Measurements from ENCODE around the gene PIK3C2B. TPM values are rescaled to one million over a fixed set of nuclear protein-coding genes. Genes with fewer than 3 reads are reported as not detected.
A peak's percentile ranks its signal among the peaks of the same experiment; 100 is the strongest.

PIK3C2B gene
- total RNA-seq, 4 donors from 2014 or later: 7.4 to 81.5 (median 38.3) TPM

- Histone ChIP-seq H3K27ac (peak overlapping the region in 1 of 2 donors; percentile 25), H3K4me3 (no peak overlapping the region), H3K4me1 (peaks cover 0 to 13% of the 10 kb centered on the region in 2 donors), H3K9me3 (no peaks in the 10 kb centered on the region), H3K27me3 (no peaks in the 10 kb centered on the region), H3K36me3 (no peaks in the 10 kb centered on the region)
- intact Hi-C loops (cut with DNase I; ENCODE audit: low total_unique reads): no loop called here
- TF ChIP-seq POLR2A (IDR thresholded peaks at IDR 0.05) (no peak), CTCF (IDR thresholded peaks at IDR 0.05) (no peak)
- no peak for DNase-seq
These were observed 32.4 kb downstream of the PIK3C2B start for GRCh38 chr1:204462229-204462561.

GRCh38 chr1:204461331-204462228 lies 33.0 kb downstream of the PIK3C2B start:
- peak overlapping the region; percentile 25 to 36 for H3K27ac ChIP-seq
- peaks cover 0 to 14% of the 10 kb centered on the region in 2 donors for H3K4me1 ChIP-seq
- H3K36me3 ChIP-seq: no peaks in the 10 kb centered on the region

GRCh38 chr1:204460346-204460745 lies 34.3 kb downstream of the PIK3C2B start:
- DNase-seq: no peak
- peaks cover 0 to 12% of the 10 kb centered on the region in 2 donors for H3K4me1 ChIP-seq
- H3K27ac ChIP-seq: peak overlapping the region; percentile 25 to 36
- no peaks in the 10 kb centered on the region for H3K36me3 ChIP-seq
- H3K4me3 ChIP-seq: no peak overlapping the region
- intact Hi-C loops (cut with DNase I; ENCODE audit: low total_unique reads): no loop called here
- no peaks in the 10 kb centered on the region for H3K9me3 ChIP-seq
- TF ChIP-seq CTCF (IDR thresholded peaks at IDR 0.05) (no peak), POLR2A (IDR thresholded peaks at IDR 0.05) (no peak)
- H3K27me3 ChIP-seq: no peaks in the 10 kb centered on the region

More at GRCh38 chr1:204461331-204462228, 33.0 kb downstream of the PIK3C2B start:
- Histone ChIP-seq H3K27me3 (no peaks in the 10 kb centered on the region), H3K4me3 (no peak overlapping the region), H3K9me3 (no peaks in the 10 kb centered on the region)
- DNase-seq: no peak
- TF ChIP-seq POLR2A (IDR thresholded peaks at IDR 0.05) (no peak), CTCF (IDR thresholded peaks at IDR 0.05) (no peak)
- intact Hi-C loops (cut with DNase I; ENCODE audit: low total_unique reads): no loop called here

GRCh38 chr1:204459706-204460105 lies 34.9 kb downstream of the PIK3C2B start:
- Histone ChIP-seq H3K36me3 (no peaks in the 10 kb centered on the region), H3K27me3 (no peaks in the 10 kb centered on the region), H3K4me3 (no peak overlapping the region), H3K4me1 (peaks cover 0 to 12% of the 10 kb centered on the region in 2 donors), H3K9me3 (no peaks in the 10 kb centered on the region), H3K27ac (no peak overlapping the region)
- intact Hi-C loops (cut with DNase I; ENCODE audit: low total_unique reads): no loop called here
- TF ChIP-seq CTCF (IDR thresholded peaks at IDR 0.05) (no peak), POLR2A (IDR thresholded peaks at IDR 0.05) (no peak)
- DNase-seq: no peak

GRCh38 chr1:204457666-204458065 lies 36.9 kb downstream of the PIK3C2B start:
- DNase-seq: no peak
- TF ChIP-seq POLR2A (IDR thresholded peaks at IDR 0.05): no peak
- no peak for TF ChIP-seq CTCF (IDR thresholded peaks at IDR 0.05)
- intact Hi-C loops (cut with DNase I; ENCODE audit: low total_unique reads): no loop called here
- peaks cover 0 to 12% of the 10 kb centered on the region in 2 donors for H3K4me1 ChIP-seq
- H3K27me3 ChIP-seq: no peaks in the 10 kb centered on the region
- no peaks in the 10 kb centered on the region for H3K36me3 ChIP-seq
- H3K27ac ChIP-seq: peak overlapping the region; percentile 54 to 59
- H3K4me3 ChIP-seq: no peak overlapping the region
- no peaks in the 10 kb centered on the region for H3K9me3 ChIP-seq
